HG03342 (cell line): ENCODE measurements around the gene TMTC3.

Experiments used
- ATAC-seq: cut with Tn5 transposase; IDR thresholded peaks from one replicate; pipeline ENCODE4 v1.9.1; 2021; ENCODE audit warnings: mild to moderate bottlenecking, moderate library complexity; ENCODE audit not compliant: unreplicated experiment

The TMTC3 gene

DNA sequence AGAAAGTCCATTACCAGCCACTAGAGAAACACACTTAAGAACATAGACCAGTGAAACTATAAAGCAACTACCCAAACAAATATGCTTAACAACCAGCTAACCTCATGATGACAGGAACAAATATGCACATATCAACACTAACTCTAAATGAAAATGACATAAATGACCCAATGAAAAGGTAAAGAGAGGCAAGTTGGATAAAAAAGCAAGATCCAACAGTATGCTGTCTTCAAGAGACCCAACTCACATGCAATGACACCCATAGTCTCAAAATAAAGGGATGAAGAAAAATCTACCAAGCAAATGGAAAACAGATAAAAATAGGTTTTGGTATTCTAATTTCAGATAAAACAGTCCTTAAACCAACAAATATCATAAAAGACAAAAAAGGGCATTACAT is 77.8 kb downstream of the TMTC3 start:
- no peak for ATAC-seq

DNA sequence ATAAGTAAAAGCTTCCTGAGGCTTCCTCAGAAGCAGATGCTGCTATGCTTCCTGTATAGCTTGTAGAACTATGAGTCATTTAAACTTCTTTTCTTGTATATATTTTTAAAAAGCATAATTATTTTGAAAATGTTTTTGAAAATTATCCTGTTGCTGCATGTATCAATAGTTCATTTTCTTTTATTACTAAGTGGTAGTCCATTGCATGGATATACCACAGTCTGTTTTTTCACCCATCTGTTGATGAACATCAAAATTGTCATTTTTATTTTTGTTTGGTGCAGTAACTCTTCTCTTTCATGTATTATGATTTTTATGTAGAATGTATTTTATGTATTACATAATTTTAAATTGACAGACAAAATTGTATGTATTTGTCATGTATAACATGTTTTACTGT is 81.4 kb downstream of the TMTC3 start:
- ATAC-seq = no peak

DNA sequence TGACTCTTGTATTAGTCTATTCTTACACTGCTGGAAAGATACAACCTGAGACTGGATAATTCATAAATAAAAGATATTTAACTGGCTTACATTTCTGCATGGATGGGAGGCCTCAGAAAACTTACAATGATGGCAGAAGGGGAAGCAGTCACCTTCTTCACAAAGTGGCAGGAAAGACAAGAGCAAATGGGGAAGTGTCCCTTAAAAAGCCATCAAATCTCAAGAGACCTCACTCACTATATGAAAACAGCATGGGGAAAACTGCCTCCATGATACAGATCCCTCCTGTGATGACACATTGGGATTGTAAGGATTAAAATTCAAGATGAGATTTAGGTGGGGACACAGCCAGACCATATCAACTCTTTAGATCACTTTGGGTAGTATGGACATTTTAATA is 83.7 kb downstream of the TMTC3 start:
- ATAC-seq = no peak

DNA sequence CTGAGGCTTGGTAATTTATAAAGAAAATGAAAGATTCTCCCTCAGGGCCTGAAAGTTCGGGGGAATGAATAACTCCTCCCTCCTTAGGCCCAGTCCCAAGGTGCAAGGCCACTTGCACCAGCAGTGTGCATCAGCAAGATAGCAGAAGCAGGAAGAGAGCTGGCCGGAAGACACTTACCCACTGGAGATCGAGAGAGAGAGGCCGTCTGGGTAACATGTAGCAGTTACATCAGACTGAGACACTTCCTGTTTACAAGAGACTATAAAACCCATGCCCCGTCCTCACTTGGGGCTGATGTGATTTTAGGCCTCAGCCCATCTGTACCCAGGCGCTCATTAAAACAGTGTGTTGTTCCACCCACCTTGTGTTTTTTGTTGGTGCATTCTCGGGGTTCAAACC is 85.2 kb downstream of the TMTC3 start:
- no peak for ATAC-seq

DNA sequence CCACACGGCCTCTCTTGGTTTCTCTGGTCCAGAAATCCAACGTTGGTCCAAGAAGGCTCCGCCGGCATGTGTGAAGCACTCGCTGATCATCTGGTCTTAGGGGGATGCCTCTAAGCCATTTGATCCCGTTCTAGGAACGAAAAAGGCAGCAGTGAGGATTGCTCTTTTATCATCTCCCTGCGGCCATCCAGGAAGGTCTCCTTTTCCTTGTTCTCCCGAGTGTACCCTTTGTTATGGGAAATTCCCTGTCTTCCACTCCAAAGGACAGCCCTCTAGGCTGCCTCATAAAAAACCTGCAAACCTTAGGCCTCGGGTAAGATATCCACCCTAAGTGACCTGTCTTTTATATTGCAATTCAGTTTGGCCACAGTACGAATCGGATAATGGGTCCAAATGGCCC is 85.8 kb downstream of the TMTC3 start:
- no peak for ATAC-seq

DNA sequence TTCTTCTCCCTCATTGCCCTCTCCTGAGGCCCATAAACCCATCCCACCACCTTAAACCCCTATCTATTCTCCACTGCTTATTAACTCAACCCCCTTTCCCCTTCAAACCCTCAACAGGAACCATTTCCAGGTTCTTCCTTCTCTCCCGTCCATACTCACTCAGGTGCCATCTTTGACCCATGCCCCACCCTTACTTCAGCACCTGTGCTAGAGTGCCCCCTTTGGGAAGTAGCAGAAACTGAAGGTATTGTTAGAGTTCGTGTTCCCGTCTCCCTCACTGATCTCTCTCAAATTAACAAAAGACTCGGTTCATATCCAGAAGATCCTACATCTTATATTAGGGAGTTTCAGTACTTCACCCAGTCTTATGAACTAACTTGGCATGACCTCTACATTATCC is 86.6 kb downstream of the TMTC3 start:
- no peak for ATAC-seq

DNA sequence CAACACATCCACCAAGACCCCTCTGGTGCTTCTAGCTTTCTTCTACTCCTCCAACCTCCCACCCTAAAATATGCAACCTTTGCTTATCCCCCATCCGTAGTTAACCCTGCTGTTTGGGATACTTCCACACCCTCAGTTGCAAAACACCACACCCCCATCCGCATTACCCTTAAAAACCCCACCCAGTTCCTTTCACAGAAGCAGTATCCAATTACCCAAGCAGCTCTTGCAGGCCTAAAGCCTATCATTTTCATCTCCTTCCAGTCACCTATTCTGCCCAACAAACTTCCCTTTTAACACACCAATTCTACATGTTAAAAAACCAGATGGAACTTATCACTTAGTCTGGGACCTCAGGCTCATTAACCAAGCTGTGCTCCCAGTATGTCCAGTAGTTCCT is 88.2 kb downstream of the TMTC3 start:
- ATAC-seq = no peak

DNA sequence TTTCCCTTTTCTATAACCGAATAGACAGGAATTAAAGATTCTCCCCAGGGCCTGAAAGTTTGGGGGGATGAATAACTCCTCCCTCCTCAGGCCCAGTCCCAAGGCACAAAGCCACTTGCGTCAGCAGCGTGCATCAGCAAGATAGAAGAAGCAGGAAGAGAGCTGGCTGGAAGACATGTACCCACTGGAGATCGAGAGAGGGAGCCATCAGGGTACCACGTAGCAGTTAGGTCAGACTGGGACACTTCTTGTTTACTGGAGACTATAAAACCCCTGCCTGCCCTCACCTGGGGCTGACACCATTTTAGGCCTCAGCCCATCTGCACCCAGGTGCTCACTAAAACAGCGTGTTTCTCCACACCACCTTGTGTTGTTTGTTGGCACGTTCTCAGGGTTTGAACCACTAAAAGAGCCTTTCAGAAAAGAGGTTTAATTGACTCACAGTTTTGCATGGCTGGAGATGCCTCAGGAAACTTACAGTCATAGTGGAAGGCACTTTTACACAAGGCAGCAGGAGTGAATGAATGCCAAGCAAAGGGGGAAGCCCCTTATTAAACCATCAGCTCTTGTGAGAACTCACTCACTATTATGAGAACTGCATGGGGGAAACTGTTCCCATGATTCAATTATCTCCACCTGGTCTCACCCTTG is 93.2 kb downstream of the TMTC3 start:
- ATAC-seq = no peak

DNA sequence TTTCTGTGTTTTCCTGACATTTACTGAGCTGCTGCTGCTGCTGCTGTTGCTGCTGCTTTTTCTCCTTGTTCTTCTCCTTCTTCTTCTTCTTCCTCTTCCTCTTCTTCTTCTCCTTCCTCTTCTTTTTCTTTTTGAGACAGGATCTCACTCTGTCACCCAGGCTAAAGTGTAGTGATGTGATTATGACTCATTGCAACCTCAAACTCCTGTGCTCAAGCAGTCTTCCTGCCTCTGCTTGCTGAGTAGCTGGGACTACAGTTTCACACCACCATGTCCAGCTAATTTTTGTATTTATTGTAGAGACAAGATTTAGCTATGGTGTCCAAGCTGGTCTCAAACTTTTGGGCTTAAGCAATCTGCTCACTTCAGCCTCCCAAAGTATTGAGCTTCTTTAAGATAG is 95.8 kb downstream of the TMTC3 start:
- ATAC-seq = no peak

DNA sequence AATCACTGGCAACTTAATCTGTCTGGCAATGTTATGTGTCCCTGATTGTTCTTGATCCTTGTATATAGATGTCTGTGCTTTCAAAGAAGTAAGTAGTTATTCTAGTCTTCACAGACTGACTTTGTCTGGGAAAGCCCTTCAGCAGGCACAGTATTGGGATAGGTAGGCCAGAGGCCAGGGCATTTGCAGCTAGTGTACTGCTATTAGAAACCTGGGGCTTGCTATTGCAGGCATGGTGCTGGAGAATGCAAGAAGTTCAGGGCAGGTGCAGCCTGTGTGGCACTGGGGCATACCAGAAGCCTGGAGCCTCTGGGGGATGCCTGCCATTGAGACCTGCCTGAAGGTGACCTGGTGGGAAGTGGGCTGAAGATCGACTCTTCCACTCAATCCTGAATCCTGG is 96.3 kb downstream of the TMTC3 start:
- no peak for ATAC-seq

DNA sequence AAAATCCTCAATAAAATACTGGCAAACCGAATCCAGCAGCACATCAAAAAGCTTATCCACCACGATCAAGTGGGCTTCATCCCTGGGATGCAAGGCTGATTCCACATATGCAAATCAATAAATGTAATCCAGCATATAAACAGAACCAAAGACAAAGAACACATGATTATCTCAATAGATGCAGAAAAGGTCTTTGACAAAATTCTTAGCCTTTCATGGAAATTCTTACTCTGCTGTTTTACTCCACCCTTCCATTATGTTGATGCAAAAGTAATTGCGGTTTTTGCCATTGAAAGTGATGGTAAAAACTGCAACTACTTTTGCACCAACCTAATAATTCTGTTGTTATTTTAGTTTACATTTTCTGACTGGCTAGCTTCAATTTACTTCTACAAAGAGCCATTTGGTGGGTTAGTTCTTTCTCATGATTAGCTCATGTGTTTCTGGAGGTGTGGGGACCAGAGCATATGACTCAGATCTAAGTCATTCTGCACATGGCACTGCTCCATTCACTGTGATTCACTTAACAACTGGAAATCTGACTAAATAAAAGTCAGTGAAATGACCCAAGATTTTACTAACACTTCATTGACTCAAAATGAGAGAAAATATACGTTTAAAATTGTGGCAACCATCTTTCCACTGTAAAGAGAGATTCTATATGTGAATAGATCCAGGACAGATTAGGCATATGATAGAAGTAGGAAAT is 99.9 kb downstream of the TMTC3 start:
- ATAC-seq = no peak

DNA sequence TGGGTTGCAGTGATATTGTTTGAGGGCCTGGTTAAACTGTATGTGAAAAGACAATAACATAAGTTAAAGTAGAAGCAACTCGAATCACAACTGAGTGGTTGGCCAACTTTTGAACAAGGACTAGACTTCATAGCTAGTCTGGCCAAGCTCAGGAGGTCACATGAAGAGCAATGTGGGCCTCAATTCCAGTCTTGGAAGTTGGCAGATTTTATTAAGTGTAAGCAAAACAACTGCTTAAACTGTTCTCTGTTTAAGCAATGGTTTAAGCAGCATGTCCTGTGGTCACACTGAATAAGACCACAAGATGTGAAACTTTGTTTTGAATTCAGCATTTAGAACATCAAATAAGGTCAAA is 100.4 kb downstream of the TMTC3 start:
- ATAC-seq = no peak

DNA sequence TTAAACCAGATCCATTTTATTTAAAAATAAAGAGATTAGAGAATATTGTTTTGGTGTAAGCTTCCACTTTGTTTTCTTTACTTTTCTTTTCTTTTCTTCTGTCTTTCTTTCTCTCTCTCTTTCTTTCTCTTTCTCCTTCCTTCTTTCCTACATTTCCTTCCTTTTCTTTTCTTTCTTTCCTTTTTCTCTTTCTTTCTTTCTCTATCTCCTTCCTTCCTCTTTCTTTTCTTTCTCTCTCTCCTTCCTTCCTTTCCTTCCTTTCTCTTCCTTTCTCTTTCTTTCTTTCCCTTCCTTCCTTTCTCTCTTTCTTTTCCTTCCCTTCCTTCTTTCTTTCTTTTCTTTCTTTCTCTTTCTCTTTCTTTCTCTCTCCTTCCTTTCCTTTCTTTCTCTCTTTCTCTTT is 100.8 kb downstream of the TMTC3 start:
- ATAC-seq = no peak

DNA sequence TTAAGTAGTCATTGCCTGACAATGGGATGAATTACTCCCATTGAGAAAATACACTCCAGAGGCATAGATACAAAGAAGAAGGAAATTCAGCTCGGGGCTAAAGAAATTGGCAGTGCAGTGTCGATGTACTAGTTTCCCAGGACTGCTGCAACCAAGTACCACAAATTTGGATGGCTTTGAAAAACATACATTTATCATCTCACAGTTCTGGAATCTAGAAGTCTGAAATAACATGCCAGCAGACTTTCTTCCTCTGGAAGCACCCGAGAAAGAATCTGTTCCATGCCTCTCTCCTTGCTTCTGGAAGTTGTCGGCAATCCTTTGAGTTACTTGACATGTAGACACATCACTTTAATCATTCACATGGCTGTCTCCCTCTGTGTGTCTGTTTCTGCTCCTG is 101.9 kb downstream of the TMTC3 start:
- no peak for ATAC-seq

DNA sequence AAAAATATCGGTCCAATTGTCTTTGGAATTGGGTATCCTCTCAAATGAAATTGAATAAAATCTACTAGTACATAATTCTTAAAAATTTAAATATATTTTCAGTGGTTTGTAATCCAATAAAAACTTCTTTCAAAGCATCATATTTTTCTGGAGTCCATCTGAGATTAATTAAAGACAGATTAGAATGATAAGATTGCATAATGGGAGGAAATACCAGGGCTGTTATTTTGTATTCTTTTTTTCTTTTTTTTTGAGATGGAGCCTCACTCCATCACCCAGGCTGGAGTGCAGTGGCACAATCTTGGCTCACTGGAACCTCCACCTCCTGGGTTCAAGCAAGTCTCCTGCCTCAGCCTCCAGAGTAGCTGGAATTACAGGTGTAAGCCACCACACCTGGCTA is 103.8 kb downstream of the TMTC3 start:
- no peak for ATAC-seq

DNA sequence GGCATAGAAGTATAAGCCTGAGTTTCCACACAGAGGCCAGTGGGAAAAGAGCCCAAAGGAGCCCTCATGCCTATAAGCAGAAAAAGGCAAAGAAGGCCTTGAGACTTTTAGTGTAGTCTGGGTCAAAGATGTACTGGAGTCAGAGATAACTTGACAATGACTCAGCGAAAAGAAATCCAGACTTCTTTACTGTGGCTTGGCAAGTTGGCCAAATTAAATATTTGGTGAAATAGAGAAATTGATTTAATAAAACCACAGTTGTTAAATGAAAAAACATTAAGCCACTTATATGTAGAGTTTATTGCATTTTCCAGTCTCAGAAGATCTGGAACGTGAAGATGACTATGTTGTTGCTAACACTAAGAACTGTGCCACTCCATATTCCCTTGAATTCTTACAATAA is 105.1 kb downstream of the TMTC3 start:
- ATAC-seq = no peak

DNA sequence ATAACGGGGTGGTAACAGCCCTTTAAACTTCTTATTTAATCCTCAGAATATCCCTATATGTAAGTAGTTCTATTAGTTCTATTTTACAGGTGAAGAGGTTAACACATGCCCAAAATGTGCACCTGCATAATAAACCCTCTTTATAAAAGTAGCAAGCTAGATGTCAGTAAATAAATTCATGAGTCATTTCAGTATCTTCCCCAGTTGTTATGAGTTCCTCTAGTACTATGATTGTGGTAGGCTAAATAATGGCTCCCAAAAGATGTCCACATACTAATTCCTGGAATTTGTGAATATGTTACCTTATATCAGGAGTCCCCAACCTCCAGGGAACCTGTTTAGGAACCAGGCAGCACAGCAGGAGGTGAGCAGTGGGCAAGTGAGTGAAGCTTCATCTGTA is 106.5 kb downstream of the TMTC3 start:
- no peak for ATAC-seq
